K562 (cell line): ENCODE measurements around the gene FKBP1B. TPM values are rescaled to one million over a fixed set of nuclear protein-coding genes. Genes with fewer than 3 reads are reported as not detected.
A peak's percentile ranks its signal among the peaks of the same experiment; 100 is the strongest.

Experiments used
- CBX1 ChIP-seq: sonication (generic); IDR thresholded peaks from 2 replicates; pipeline ENCODE4 v1.6.1; 2016; ENCODE audit warnings: antibody characterized with exemption, low read depth, mild to moderate bottlenecking
- CCNT2 ChIP-seq: IDR thresholded peaks from 2 replicates; pipeline ENCODE4 v1.6.1; 2011; ENCODE audit warnings: borderline replicate concordance, low read depth, mild to moderate bottlenecking, moderate library complexity, mixed read lengths, low read length; ENCODE audit not compliant: insufficient read length; ENCODE audit errors: extremely low read depth
- GATAD2B ChIP-seq: fragments of 450-650 bp; IDR thresholded peaks from 2 replicates; pipeline ENCODE4 v1.6.1; 2017; ENCODE audit warnings: mild to moderate bottlenecking, borderline replicate concordance
- HBP1 ChIP-seq: fragments of 450-650 bp; formaldehyde crosslinking; IDR thresholded peaks from 2 replicates; pipeline ENCODE4 v1.4.0; 2022; ENCODE audit warnings: missing genetic modification characterization
- LCOR ChIP-seq: sonication (generic); formaldehyde crosslinking; IDR thresholded peaks from 2 replicates; pipeline ENCODE4 v1.8.0; 2022; ENCODE audit warnings: mild to moderate bottlenecking, missing genetic modification reagents
- MYC ChIP-seq, 2 experiments: fragments of 250-450 bp in 1 of 2; sonication (Bioruptor Pico) in 1 of 2; IDR thresholded peaks; 2 replicates each; pipeline versions ENCODE4 v1.5.1 to v1.6.1; 2012 to 2021; ENCODE audit warnings: low read depth in 2 of 2, borderline replicate concordance in 1 of 2, improper control_type of control experiment in 1 of 2, low read length in 1 of 2, mild to moderate bottlenecking in 1 of 2, moderate library complexity in 1 of 2
- MYNN ChIP-seq, 2 experiments: sonication (generic); formaldehyde crosslinking in 1 of 2; IDR thresholded peaks; 2 replicates each; pipeline versions ENCODE4 v1.5.0 to v1.6.1; 2016 to 2020; ENCODE audit warnings: antibody characterized with exemption in 1 of 2, missing genetic modification reagents in 1 of 2
- NFE2L1 ChIP-seq: fragments of 450-650 bp; IDR thresholded peaks from 2 replicates; pipeline ENCODE4 v1.6.1; 2016; ENCODE audit warnings: missing genetic modification characterization, low read depth, mild to moderate bottlenecking, missing compliant biosample characterization, moderate library complexity, borderline replicate concordance
- NR2C2 ChIP-seq, 2 experiments: fragments of 200-800 bp in 1 of 2; sonication (Bioruptor generic) in 1 of 2; sonication (generic) in 1 of 2; formaldehyde crosslinking in 1 of 2; IDR thresholded peaks; 2 replicates each; pipeline versions ENCODE4 v1.6.1 to v1.8.0; 2016 to 2022; ENCODE audit warnings: mild to moderate bottlenecking in 1 of 2, missing compliant biosample characterization in 1 of 2, missing genetic modification characterization in 1 of 2, missing genetic modification reagents in 1 of 2
- PHB2 ChIP-seq: fragments of 450-650 bp; IDR thresholded peaks from 2 replicates; pipeline ENCODE4 v1.6.1; 2017; ENCODE audit warnings: low read depth
- ZBTB7A ChIP-seq: IDR thresholded peaks from 2 replicates; pipeline ENCODE4 v1.6.1; 2011; ENCODE audit warnings: low read depth, mild to moderate bottlenecking, low read length, moderate library complexity, borderline replicate concordance; ENCODE audit not compliant: control insufficient read depth
- ZKSCAN3 ChIP-seq: fragments of 250-450 bp; sonication (Bioruptor Pico); IDR thresholded peaks from 2 replicates; pipeline ENCODE4 v1.4.0; 2020
- ZNF589 ChIP-seq: fragments of 200-800 bp; sonication (Bioruptor generic); IDR thresholded peaks from 2 replicates; pipeline ENCODE4 v1.6.1; 2016; ENCODE audit warnings: low read depth, missing genetic modification characterization, missing compliant biosample characterization
- ZNF639 ChIP-seq, 2 experiments: fragments of 200-800 bp in 1 of 2; sonication (Bioruptor generic) in 1 of 2; sonication (generic) in 1 of 2; formaldehyde crosslinking in 1 of 2; IDR thresholded peaks in 1 of 2; conservative IDR thresholded peaks in 1 of 2; 2 replicates each; pipeline versions ENCODE4 v1.5.0 to v1.6.1; 2016 to 2020; ENCODE audit warnings: missing compliant biosample characterization in 1 of 2, missing genetic modification characterization in 1 of 2, missing genetic modification reagents in 1 of 2
- polyA plus RNA-seq, 8 experiments: library from polyadenylated mRNA; depleted of rRNA in 4 of 8; stranded (reverse) in 5 of 8; unstranded in 3 of 8; fragments of >200 nt; fragmentation: Nextera tagmentation in 2 of 8; fragmentation: Illumina TruSeq in 1 of 8; extraction: Ambion mirVana in 2 of 8; extraction: Trizol in 1 of 8; gene quantifications; 2 replicates each; pipeline versions ENCODE4 v1.2.1 to v1.2.3, GENCODE V29; 2011 to 2014; ENCODE audit warnings: inconsistent platforms in 1 of 8, missing spikeins in 1 of 8
- total RNA-seq, 7 experiments: library from RNA; depleted of rRNA in 6 of 7; stranded (reverse); fragments of >200 nt in 6 of 7; fragmentation: Illumina TruSeq in 2 of 7; extraction: Trizol in 2 of 7; gene quantifications; 2 replicates each; pipeline versions ENCODE4 v1.2.1 to v1.2.3, GENCODE V29; 2011 to 2021; ENCODE audit warnings: low replicate concordance in 1 of 7

Gene FKBP1B
- total and polyA plus RNA-seq, 9 of the 15 experiments (the other 6 are each of a cell fraction or from before 2014, with no cell fraction given), result 0.58 to 9.4 (median 1.6) TPM

GRCh38 chr2:24009680-24010476, 39.7 kb upstream of the FKBP1B start, which contains the start of gene MFSD2B (continued):
- TF ChIP-seq ZNF639 (CRISPR knock-in tag; conservative IDR thresholded peaks at IDR 0.05 in 1 of 2, IDR thresholded peaks at IDR 0.05 in 1 of 2) (0 out of 4 replicates have a peak, but pooled peaks of 1 of the 2 experiments have one; percentile 34), ZKSCAN3 (CRISPR knock-in tag) (no peak), MYC (IDR thresholded peaks at IDR 0.05; ENCODE audit: low read depth, low read length) (peak; percentile 34; the same call in 1 of the 2 replicates), MYC (CRISPR knock-in tag; IDR thresholded peaks at IDR 0.05; ENCODE audit: borderline replicate concordance, low read depth) (0 out of 2 replicates have a peak, but pooled peaks have one; percentile 43), HBP1 (CRISPR knock-in tag) (0 out of 2 replicates have a peak, but pooled peaks have one; percentile 73), PHB2 (no peak), NFE2L1 (tag) (no peak), LCOR (CRISPR knock-in tag) (peak; percentile 70; the same call in 1 of the 2 replicates), MYNN (IDR thresholded peaks at IDR 0.05) (0 out of 2 replicates have a peak, but pooled peaks have one; percentile 24), MYNN (CRISPR knock-in tag; IDR thresholded peaks at IDR 0.05) (no peak), NR2C2 (CRISPR knock-in tag; IDR thresholded peaks at IDR 0.05) (no peak), NR2C2 (tag; IDR thresholded peaks at IDR 0.05) (peak; percentile 79), CBX1 (peak; percentile 44; the same call in 1 of the 2 replicates), GATAD2B (peak; percentile 87), ZNF589 (CRISPR knock-in tag) (peak; percentile 78), CCNT2 (peak; percentile 68), ZBTB7A (peak; percentile 89)
